ENCODE results near the gene SLC34A3.

- TF ChIP-seq POLR2A (IDR thresholded peaks at IDR 0.05; ENCODE audit: low read depth, low read length) (no peak), POLR2AphosphoS5 (IDR thresholded peaks at IDR 0.05; ENCODE audit: low read depth, low read length) (no peak; the same call in 1 of the 2 replicates), POU2F2 (IDR thresholded peaks at IDR 0.05; ENCODE audit: low read depth, low read length) (no peak)
These were observed 11.8 kb downstream of the SLC34A3 start for GRCh38 chr9:137242269-137243203.

Measured in GM12891 (cell line).